Nephron progenitor cell (in vitro differentiated cells): ENCODE results near the gene NCLN.
"Not testable (repeated sequence)": the region's sequence is repeated elsewhere in the genome, so short reads cannot be mapped to it uniquely, and the experiment has no call there.

Experiments used
- DNase-seq: peaks from one replicate; pipeline ENCODE4 v3.0.0; 2021
- H3K27ac Mint-ChIP-seq: 2 replicates; pipeline ENCODE4 v1.8.0; 2021; ENCODE audit warnings: mild to moderate bottlenecking, moderate library complexity, mixed read lengths
- H3K27me3 Mint-ChIP-seq: 2 replicates; pipeline ENCODE4 v1.8.0; 2021; ENCODE audit warnings: mild to moderate bottlenecking, low read depth, mixed read lengths; ENCODE audit not compliant: poor library complexity
- H3K36me3 Mint-ChIP-seq: 2 replicates; pipeline ENCODE4 v1.8.0; 2021; ENCODE audit warnings: low read depth, mixed read lengths
- H3K4me1 Mint-ChIP-seq: 2 replicates; pipeline ENCODE4 v1.8.0; 2021; ENCODE audit warnings: mixed read lengths
- H3K4me3 Mint-ChIP-seq: 2 replicates; pipeline ENCODE4 v1.8.0; 2021; ENCODE audit warnings: mild to moderate bottlenecking, moderate library complexity, mixed read lengths
- H3K9me3 Mint-ChIP-seq: 2 replicates; pipeline ENCODE4 v1.8.0; 2021; ENCODE audit warnings: mild to moderate bottlenecking, moderate library complexity, mixed read lengths
- CTCF ChIP-seq: fragments of 200-600 bp; sonication (generic); IDR thresholded peaks from 2 replicates; pipeline ENCODE4 v1.5.0; 2021; ENCODE audit warnings: antibody characterized with exemption

The NCLN gene

GRCh38 chr19:3233831-3234230, 48.1 kb downstream of the NCLN start:
- H3K36me3 Mint-ChIP-seq = no peaks in the 10 kb centered on the region
- TF ChIP-seq CTCF = no peak
- no peaks in the 10 kb centered on the region for H3K9me3 Mint-ChIP-seq
- H3K27ac Mint-ChIP-seq = no peak overlapping the region
- H3K4me1 Mint-ChIP-seq = no peaks in the 10 kb centered on the region
- no peak for DNase-seq
- no peak overlapping the region for H3K4me3 Mint-ChIP-seq
- H3K27me3 Mint-ChIP-seq = peaks cover 23% of the 10 kb centered on the region

- Mint-ChIP-seq H3K27ac (no peak overlapping the region), H3K4me3 (no peak overlapping the region)
These were observed 49.1 kb downstream of the NCLN start for GRCh38 chr19:3234800-3235199.

GRCh38 chr19:3235604-3236003, 49.9 kb downstream of the NCLN start:
- not testable (repeated sequence) for H3K4me1 Mint-ChIP-seq, H3K36me3 Mint-ChIP-seq, H3K4me3 Mint-ChIP-seq, DNase-seq, H3K9me3 Mint-ChIP-seq, H3K27ac Mint-ChIP-seq
- H3K27me3 Mint-ChIP-seq = peaks cover 25% of the 10 kb centered on the region

More at GRCh38 chr19:3234800-3235199, 49.1 kb downstream of the NCLN start:
- peak; percentile 36 for DNase-seq
- H3K27me3 Mint-ChIP-seq = peaks cover 23% of the 10 kb centered on the region
- H3K4me1 Mint-ChIP-seq = no peaks in the 10 kb centered on the region
- H3K36me3 Mint-ChIP-seq = no peaks in the 10 kb centered on the region
- peak; percentile 22 for TF ChIP-seq CTCF
- H3K9me3 Mint-ChIP-seq = no peaks in the 10 kb centered on the region

- Mint-ChIP-seq H3K4me1 (no peaks in the 10 kb centered on the region), H3K27ac (no peak overlapping the region), H3K27me3 (peaks cover 32% of the 10 kb centered on the region), H3K36me3 (no peaks in the 10 kb centered on the region), H3K9me3 (no peaks in the 10 kb centered on the region), H3K4me3 (no peak overlapping the region)
- DNase-seq = no peak
- no peak for TF ChIP-seq CTCF
These were observed 50.5 kb downstream of the NCLN start for GRCh38 chr19:3236272-3236671.

GRCh38 chr19:3238066-3238561, 52.4 kb downstream of the NCLN start:
- Mint-ChIP-seq H3K36me3 (no peaks in the 10 kb centered on the region), H3K4me3 (no peak overlapping the region), H3K27me3 (peaks cover 40% of the 10 kb centered on the region), H3K27ac (no peak overlapping the region), H3K4me1 (no peaks in the 10 kb centered on the region), H3K9me3 (no peaks in the 10 kb centered on the region)
- no peak for DNase-seq
- no peak for TF ChIP-seq CTCF

GRCh38 chr19:3239367-3239766, 53.6 kb downstream of the NCLN start:
- Mint-ChIP-seq H3K4me3 (no peak overlapping the region), H3K27ac (no peak overlapping the region), H3K4me1 (no peaks in the 10 kb centered on the region), H3K36me3 (no peaks in the 10 kb centered on the region), H3K27me3 (peaks cover 30% of the 10 kb centered on the region), H3K9me3 (no peaks in the 10 kb centered on the region)
- TF ChIP-seq CTCF = no peak
- no peak for DNase-seq
